Adrenal gland (tissue), 5 donors: Measurements from ENCODE around the gene TBPL2.

Source experiments
- POLR2A ChIP-seq, 2 donors: fragments of 450-650 bp; IDR thresholded peaks; one replicate each; pipeline ENCODE4 v1.6.1; 2017; ENCODE audit warnings: antibody characterized with exemption in 2 of 2, mild to moderate bottlenecking in 2 of 2, moderate library complexity in 1 of 2
- TF ChIP-seq, protein P1 (sequence below), 6 experiments: fragments of 450-650 bp in 4 of 6; fragments of 200-600 bp in 2 of 6; sonication (generic) in 1 of 6; IDR thresholded peaks; 1 replicate in 5 of 6; 2 replicates in 1 of 6; pipeline versions ENCODE4 v1.5.1 to v1.8.0; 2016 to 2021; ENCODE audit warnings: antibody characterized with exemption in 6 of 6, mild to moderate bottlenecking in 2 of 6, moderate library complexity in 1 of 6
- donor health status: DM: no; HTN: no; CAD: no.

GRCh38 chr14:55446833-55447232 lies 6.4 kb upstream of the TBPL2 start:
- TF ChIP-seq, protein P1, sequence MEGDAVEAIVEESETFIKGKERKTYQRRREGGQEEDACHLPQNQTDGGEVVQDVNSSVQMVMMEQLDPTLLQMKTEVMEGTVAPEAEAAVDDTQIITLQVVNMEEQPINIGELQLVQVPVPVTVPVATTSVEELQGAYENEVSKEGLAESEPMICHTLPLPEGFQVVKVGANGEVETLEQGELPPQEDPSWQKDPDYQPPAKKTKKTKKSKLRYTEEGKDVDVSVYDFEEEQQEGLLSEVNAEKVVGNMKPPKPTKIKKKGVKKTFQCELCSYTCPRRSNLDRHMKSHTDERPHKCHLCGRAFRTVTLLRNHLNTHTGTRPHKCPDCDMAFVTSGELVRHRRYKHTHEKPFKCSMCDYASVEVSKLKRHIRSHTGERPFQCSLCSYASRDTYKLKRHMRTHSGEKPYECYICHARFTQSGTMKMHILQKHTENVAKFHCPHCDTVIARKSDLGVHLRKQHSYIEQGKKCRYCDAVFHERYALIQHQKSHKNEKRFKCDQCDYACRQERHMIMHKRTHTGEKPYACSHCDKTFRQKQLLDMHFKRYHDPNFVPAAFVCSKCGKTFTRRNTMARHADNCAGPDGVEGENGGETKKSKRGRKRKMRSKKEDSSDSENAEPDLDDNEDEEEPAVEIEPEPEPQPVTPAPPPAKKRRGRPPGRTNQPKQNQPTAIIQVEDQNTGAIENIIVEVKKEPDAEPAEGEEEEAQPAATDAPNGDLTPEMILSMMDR (IDR thresholded peaks at IDR 0.05) = no peak
- TF ChIP-seq POLR2A (IDR thresholded peaks at IDR 0.05) = peak in 1 of 2 donors; percentile 63
